GM12878 (cell line): Measurements from ENCODE around the gene SLC25A41. TPM values are rescaled to one million over a fixed set of nuclear protein-coding genes. Genes with fewer than 3 reads are reported as not detected.

Source experiments
- DPF2 ChIP-seq: fragments of 450-650 bp; IDR thresholded peaks from 2 replicates; pipeline ENCODE4 v1.6.1; 2017; ENCODE audit warnings: mild to moderate bottlenecking
- ETV6 ChIP-seq, 2 experiments: fragments of 450-650 bp in 1 of 2; IDR thresholded peaks in 1 of 2; conservative IDR thresholded peaks in 1 of 2; 2 replicates each; pipeline ENCODE4 v1.6.1; 2014; ENCODE audit warnings: antibody characterized with exemption in 1 of 2, borderline replicate concordance in 1 of 2, low read depth in 1 of 2, mild to moderate bottlenecking in 1 of 2, moderate library complexity in 1 of 2
- GABPA ChIP-seq: IDR thresholded peaks from 2 replicates; pipeline ENCODE4 v1.6.1; 2014; ENCODE audit warnings: antibody characterized with exemption, low read depth, mild to moderate bottlenecking, inconsistent platforms
- GATAD2B ChIP-seq: fragments of 450-650 bp; conservative IDR thresholded peaks from 2 replicates; pipeline ENCODE4 v1.6.1; 2017; ENCODE audit warnings: low read depth, mild to moderate bottlenecking, moderate library complexity
- HDGF ChIP-seq: fragments of 450-650 bp; IDR thresholded peaks from 2 replicates; pipeline ENCODE4 v1.6.1; 2016; ENCODE audit warnings: antibody characterized with exemption
- IKZF1 ChIP-seq: fragments of 450-650 bp; conservative IDR thresholded peaks from 2 replicates; pipeline ENCODE4 v1.6.1; 2017; ENCODE audit warnings: antibody characterized with exemption, mild to moderate bottlenecking
- IKZF2 ChIP-seq, 2 experiments: fragments of 450-650 bp; IDR thresholded peaks; 2 replicates each; pipeline ENCODE4 v1.6.1; 2017; ENCODE audit warnings: mild to moderate bottlenecking in 2 of 2, moderate library complexity in 2 of 2
- KLF5 ChIP-seq: fragments of 450-650 bp; IDR thresholded peaks from 2 replicates; pipeline ENCODE4 v1.6.1; 2014; ENCODE audit warnings: mild to moderate bottlenecking; ENCODE audit not compliant: partially characterized antibody
- NFYB ChIP-seq: IDR thresholded peaks from 2 replicates; pipeline ENCODE4 v1.6.1; 2011; ENCODE audit warnings: low read depth, mild to moderate bottlenecking, low read length, improper control_type of control experiment, moderate library complexity; ENCODE audit not compliant: insufficient read depth
- POU2F2 ChIP-seq: IDR thresholded peaks from 3 replicates; pipeline ENCODE4 v1.6.1; 2011; ENCODE audit warnings: low read depth, mild to moderate bottlenecking, low read length, borderline replicate concordance
- PRDM15 ChIP-seq: fragments of 450-650 bp; formaldehyde crosslinking; IDR thresholded peaks from 2 replicates; pipeline ENCODE4 v1.4.0; 2020; ENCODE audit warnings: mild to moderate bottlenecking, moderate library complexity
- RAD51 ChIP-seq: fragments of 450-650 bp; IDR thresholded peaks from 2 replicates; pipeline ENCODE4 v1.6.1; 2016; ENCODE audit warnings: moderate library complexity, mild to moderate bottlenecking, inconsistent platforms
- RUNX3 ChIP-seq: IDR thresholded peaks from 2 replicates; pipeline ENCODE4 v1.6.1; 2012; ENCODE audit warnings: low read length, inconsistent platforms
- SIN3A ChIP-seq: IDR thresholded peaks from 2 replicates; pipeline ENCODE4 v1.6.1; 2012; ENCODE audit warnings: low read depth, low read length, improper control_type of control experiment
- SIX5 ChIP-seq: IDR thresholded peaks from 2 replicates; pipeline ENCODE4 v1.6.1; 2011; ENCODE audit warnings: mild to moderate bottlenecking, low read depth, low read length, moderate library complexity; ENCODE audit not compliant: severe bottlenecking
- SREBF2 ChIP-seq: IDR thresholded peaks from 2 replicates; pipeline ENCODE4 v1.6.1; 2012; ENCODE audit warnings: mild to moderate bottlenecking, low read length
- STAT3 ChIP-seq: IDR thresholded peaks from 2 replicates; pipeline ENCODE4 v1.6.1; 2011; ENCODE audit warnings: low read depth, low read length, improper control_type of control experiment
- TARDBP ChIP-seq: IDR thresholded peaks from 2 replicates; pipeline ENCODE4 v1.6.1; 2016; ENCODE audit warnings: borderline replicate concordance
- TCF12 ChIP-seq: IDR thresholded peaks from 2 replicates; pipeline ENCODE4 v1.6.1; 2011; ENCODE audit warnings: low read depth, mild to moderate bottlenecking, low read length
- USF1 ChIP-seq: IDR thresholded peaks from 2 replicates; pipeline ENCODE4 v1.6.1; 2011; ENCODE audit warnings: borderline replicate concordance, low read depth, mild to moderate bottlenecking, moderate library complexity, mixed read lengths, low read length; ENCODE audit not compliant: insufficient read depth; ENCODE audit errors: extremely low read length
- YBX1 ChIP-seq: fragments of 450-650 bp; IDR thresholded peaks from 2 replicates; pipeline ENCODE4 v1.6.1; 2016; ENCODE audit warnings: antibody characterized with exemption
- polyA plus RNA-seq, 11 experiments: library from polyadenylated mRNA; depleted of rRNA in 4 of 11; unstranded in 6 of 11; stranded (reverse) in 5 of 11; fragments of >200 nt; fragmentation: Nextera tagmentation in 4 of 11; fragmentation: Illumina TruSeq in 1 of 11; extraction: Ambion mirVana in 4 of 11; extraction: Trizol in 1 of 11; gene quantifications; 1 replicate in 1 of 11; 2 replicates in 10 of 11; pipeline versions ENCODE4 v1.2.1 to v1.2.3, GENCODE V29; 2011 to 2016; ENCODE audit warnings: inconsistent platforms in 2 of 11, missing spikeins in 2 of 11, low read depth in 1 of 11
- total RNA-seq, 4 experiments: library from RNA; depleted of rRNA in 3 of 4; stranded (reverse); fragments of >200 nt in 3 of 4; fragmentation: Illumina TruSeq in 1 of 4; extraction: Trizol in 1 of 4; gene quantifications; 2 replicates each; pipeline versions ENCODE4 v1.2.1 to v1.2.3, GENCODE V29; 2013 to 2021
- TF ChIP-seq, protein P1 (sequence below): fragments of 450-650 bp; IDR thresholded peaks from 2 replicates; pipeline ENCODE4 v1.6.1; 2016; ENCODE audit warnings: mild to moderate bottlenecking
- TF ChIP-seq, protein P2 (sequence below): IDR thresholded peaks from 2 replicates; pipeline ENCODE4 v1.6.1; 2011; ENCODE audit warnings: low read depth, mild to moderate bottlenecking, low read length, moderate library complexity, borderline replicate concordance; ENCODE audit errors: extremely low read depth

The SLC25A41 gene
- total and polyA plus RNA-seq, 10 of the 15 experiments (the other 5 are each of a cell fraction or from before 2014, with no cell fraction given) = 0.23 to 1.2 (median 0.43) TPM; not detected in 2

DNA sequence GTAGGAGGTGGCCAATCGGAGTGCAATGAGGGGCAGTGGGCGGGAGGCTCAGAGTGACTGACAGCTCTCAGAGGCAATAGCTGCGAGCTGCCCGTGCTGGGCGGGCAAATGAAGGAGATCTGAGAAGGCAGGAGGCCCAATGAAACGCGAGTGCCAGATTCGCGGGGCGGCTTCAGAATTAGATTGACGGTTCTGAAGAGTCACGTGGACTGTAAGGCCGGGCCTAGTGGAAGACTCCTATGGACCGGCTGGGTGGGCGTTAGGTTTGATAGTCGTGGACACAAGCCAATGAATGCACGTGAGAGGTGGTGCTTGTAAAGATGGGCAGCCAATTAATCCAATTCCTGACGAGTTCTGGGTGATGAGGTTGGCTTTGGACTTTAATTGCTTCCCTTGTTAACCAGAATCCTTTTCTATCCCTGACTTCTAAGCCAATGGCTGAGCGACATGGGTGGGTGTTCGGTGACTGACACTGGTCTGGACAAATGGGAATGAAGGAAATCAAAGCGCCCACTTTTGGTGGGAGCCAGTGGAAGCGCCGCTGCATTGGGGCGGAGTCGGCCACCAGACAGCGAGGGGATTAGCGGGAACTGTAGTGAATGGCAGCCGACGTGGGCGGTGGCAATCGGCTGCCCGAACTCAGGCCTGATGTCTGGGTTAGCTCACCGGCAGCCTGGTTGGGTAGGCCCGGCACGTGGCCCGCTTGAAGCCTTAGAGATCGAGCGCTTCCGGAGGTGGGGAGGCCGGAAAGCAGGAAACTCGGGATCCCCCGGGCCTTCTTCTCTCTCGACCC is 8.4 kb downstream of the SLC25A41 start (continued):
- TF ChIP-seq NFYB (peak; percentile 97), RUNX3 (peak; percentile 79), GATAD2B (peak; percentile 74; the same call in 1 of the 2 replicates), PRDM15 (CRISPR knock-in tag) (0 out of 2 replicates have a peak, but pooled peaks have one; percentile 35), USF1 (peak; percentile 88), DPF2 (peak; percentile 100), IKZF2 (IDR thresholded peaks at IDR 0.05) (peak in 1 of 2 experiments; percentile 75; a peak in 2 of 4 replicates), TARDBP (peak; percentile 78; the same call in 1 of the 2 replicates), POU2F2 (0 out of 3 replicates have a peak, but pooled peaks have one; percentile 27), SIN3A (no peak), IKZF1 (peak; percentile 72), SIX5 (peak; percentile 34), TCF12 (0 out of 2 replicates have a peak, but pooled peaks have one; percentile 7), KLF5 (peak; percentile 97), GABPA (peak; percentile 81), YBX1 (no peak), STAT3 (no peak), ETV6 (conservative IDR thresholded peaks at IDR 0.05 in 1 of 2, IDR thresholded peaks at IDR 0.05 in 1 of 2; ENCODE audit: borderline replicate concordance in 1 of 2, low read depth in 1 of 2) (no peak), HDGF (peak; percentile 91), RAD51 (peak; percentile 98), SREBF2 (no peak)
- TF ChIP-seq, protein P1, sequence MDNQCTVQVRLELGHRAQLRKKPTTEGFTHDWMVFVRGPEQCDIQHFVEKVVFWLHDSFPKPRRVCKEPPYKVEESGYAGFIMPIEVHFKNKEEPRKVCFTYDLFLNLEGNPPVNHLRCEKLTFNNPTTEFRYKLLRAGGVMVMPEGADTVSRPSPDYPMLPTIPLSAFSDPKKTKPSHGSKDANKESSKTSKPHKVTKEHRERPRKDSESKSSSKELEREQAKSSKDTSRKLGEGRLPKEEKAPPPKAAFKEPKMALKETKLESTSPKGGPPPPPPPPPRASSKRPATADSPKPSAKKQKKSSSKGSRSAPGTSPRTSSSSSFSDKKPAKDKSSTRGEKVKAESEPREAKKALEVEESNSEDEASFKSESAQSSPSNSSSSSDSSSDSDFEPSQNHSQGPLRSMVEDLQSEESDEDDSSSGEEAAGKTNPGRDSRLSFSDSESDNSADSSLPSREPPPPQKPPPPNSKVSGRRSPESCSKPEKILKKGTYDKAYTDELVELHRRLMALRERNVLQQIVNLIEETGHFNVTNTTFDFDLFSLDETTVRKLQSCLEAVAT = peak; percentile 99; the same call in 1 of the 2 replicates
- TF ChIP-seq, protein P2, sequence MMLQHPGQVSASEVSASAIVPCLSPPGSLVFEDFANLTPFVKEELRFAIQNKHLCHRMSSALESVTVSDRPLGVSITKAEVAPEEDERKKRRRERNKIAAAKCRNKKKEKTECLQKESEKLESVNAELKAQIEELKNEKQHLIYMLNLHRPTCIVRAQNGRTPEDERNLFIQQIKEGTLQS = peak; percentile 42; the same call in 1 of the 2 replicates
